ENCODE data around the gene TSHR. TPM values are rescaled to one million over a fixed set of nuclear protein-coding genes. Genes with fewer than 3 reads are reported as not detected.

The TSHR gene
- total RNA-seq, 1 donor from 2014 or later, result not detected

GRCh38 chr14:81091139-81091538 lies 135.7 kb downstream of the TSHR start:
- Mint-ChIP-seq H3K4me3 (ENCODE audit: unreplicated experiment) (no peak overlapping the region), H3K36me3 (ENCODE audit: low read depth, unreplicated experiment) (no peaks in the 10 kb centered on the region), H3K27me3 (ENCODE audit: unreplicated experiment) (no peaks in the 10 kb centered on the region), H3K27ac (ENCODE audit: unreplicated experiment) (no peak overlapping the region), H3K9me3 (ENCODE audit: unreplicated experiment) (no peaks in the 10 kb centered on the region), H3K4me1 (ENCODE audit: unreplicated experiment) (no peaks in the 10 kb centered on the region)
- DNase-seq (ENCODE audit: low spot score), result no peak
- TF ChIP-seq CTCF (IDR thresholded peaks at IDR 0.05; ENCODE audit: unreplicated experiment), result no peak

- DNase-seq (ENCODE audit: low spot score), result no peak
- no peaks in the 10 kb centered on the region for H3K27me3 Mint-ChIP-seq (ENCODE audit: unreplicated experiment)
- no peaks in the 10 kb centered on the region for H3K4me1 Mint-ChIP-seq (ENCODE audit: unreplicated experiment)
- H3K4me3 Mint-ChIP-seq (ENCODE audit: unreplicated experiment), result no peak overlapping the region
- no peaks in the 10 kb centered on the region for H3K9me3 Mint-ChIP-seq (ENCODE audit: unreplicated experiment)
- no peak overlapping the region for H3K27ac Mint-ChIP-seq (ENCODE audit: unreplicated experiment)
- TF ChIP-seq CTCF (IDR thresholded peaks at IDR 0.05; ENCODE audit: unreplicated experiment), result no peak
- H3K36me3 Mint-ChIP-seq (ENCODE audit: low read depth, unreplicated experiment), result no peaks in the 10 kb centered on the region
Observed at GRCh38 chr14:81091660-81092059, 136.2 kb downstream of the TSHR start.

- H3K27ac Mint-ChIP-seq (ENCODE audit: unreplicated experiment), result no peak overlapping the region
- no peak overlapping the region for H3K4me3 Mint-ChIP-seq (ENCODE audit: unreplicated experiment)
- TF ChIP-seq CTCF (IDR thresholded peaks at IDR 0.05; ENCODE audit: unreplicated experiment), result no peak
- H3K27me3 Mint-ChIP-seq (ENCODE audit: unreplicated experiment), result no peaks in the 10 kb centered on the region
- no peaks in the 10 kb centered on the region for H3K9me3 Mint-ChIP-seq (ENCODE audit: unreplicated experiment)
- H3K4me1 Mint-ChIP-seq (ENCODE audit: unreplicated experiment), result no peaks in the 10 kb centered on the region
- H3K36me3 Mint-ChIP-seq (ENCODE audit: low read depth, unreplicated experiment), result no peaks in the 10 kb centered on the region
- no peak for DNase-seq (ENCODE audit: low spot score)
Observed at GRCh38 chr14:81093651-81094050, 138.2 kb downstream of the TSHR start.

GRCh38 chr14:81095539-81095938 lies 140.1 kb downstream of the TSHR start:
- H3K4me1 Mint-ChIP-seq (ENCODE audit: unreplicated experiment), result no peaks in the 10 kb centered on the region
- H3K36me3 Mint-ChIP-seq (ENCODE audit: low read depth, unreplicated experiment), result no peaks in the 10 kb centered on the region
- no peaks in the 10 kb centered on the region for H3K9me3 Mint-ChIP-seq (ENCODE audit: unreplicated experiment)
- no peak for TF ChIP-seq CTCF (IDR thresholded peaks at IDR 0.05; ENCODE audit: unreplicated experiment)
- no peak overlapping the region for H3K27ac Mint-ChIP-seq (ENCODE audit: unreplicated experiment)
- no peak overlapping the region for H3K4me3 Mint-ChIP-seq (ENCODE audit: unreplicated experiment)
- H3K27me3 Mint-ChIP-seq (ENCODE audit: unreplicated experiment), result no peaks in the 10 kb centered on the region
- no peak for DNase-seq (ENCODE audit: low spot score)

- no peak for DNase-seq (ENCODE audit: low spot score)
- Mint-ChIP-seq H3K4me3 (ENCODE audit: unreplicated experiment) (no peak overlapping the region), H3K36me3 (ENCODE audit: low read depth, unreplicated experiment) (no peaks in the 10 kb centered on the region), H3K9me3 (ENCODE audit: unreplicated experiment) (no peaks in the 10 kb centered on the region), H3K27me3 (ENCODE audit: unreplicated experiment) (no peaks in the 10 kb centered on the region), H3K27ac (ENCODE audit: unreplicated experiment) (no peak overlapping the region), H3K4me1 (ENCODE audit: unreplicated experiment) (peaks cover 6% of the 10 kb centered on the region)
- TF ChIP-seq CTCF (IDR thresholded peaks at IDR 0.05; ENCODE audit: unreplicated experiment), result no peak
Observed at GRCh38 chr14:81096656-81097055, 141.2 kb downstream of the TSHR start.
